Right renal pelvis (tissue), 4 donors: ENCODE measurements around the gene LRRC28. TPM values are rescaled to one million over a fixed set of nuclear protein-coding genes. Genes with fewer than 3 reads are reported as not detected.

Experiments used
- DNase-seq, 4 donors: peaks; one replicate each; pipeline ENCODE4 v3.0.0-alpha.2; 2013; ENCODE audit warnings: low read depth in 4 of 4, low spot score in 3 of 4, missing footprints in 1 of 4
- polyA plus RNA-seq, 4 donors: library from polyadenylated mRNA; unstranded; fragments of 120-200 nt; gene quantifications; one replicate each; pipeline ENCODE4 v1.2.1, GENCODE V29; 2013; ENCODE audit not compliant: insufficient read length in 4 of 4

Gene LRRC28
- polyA plus RNA-seq, 4 donors: 34.5 to 41.2 (median 38.4) TPM

DNA sequence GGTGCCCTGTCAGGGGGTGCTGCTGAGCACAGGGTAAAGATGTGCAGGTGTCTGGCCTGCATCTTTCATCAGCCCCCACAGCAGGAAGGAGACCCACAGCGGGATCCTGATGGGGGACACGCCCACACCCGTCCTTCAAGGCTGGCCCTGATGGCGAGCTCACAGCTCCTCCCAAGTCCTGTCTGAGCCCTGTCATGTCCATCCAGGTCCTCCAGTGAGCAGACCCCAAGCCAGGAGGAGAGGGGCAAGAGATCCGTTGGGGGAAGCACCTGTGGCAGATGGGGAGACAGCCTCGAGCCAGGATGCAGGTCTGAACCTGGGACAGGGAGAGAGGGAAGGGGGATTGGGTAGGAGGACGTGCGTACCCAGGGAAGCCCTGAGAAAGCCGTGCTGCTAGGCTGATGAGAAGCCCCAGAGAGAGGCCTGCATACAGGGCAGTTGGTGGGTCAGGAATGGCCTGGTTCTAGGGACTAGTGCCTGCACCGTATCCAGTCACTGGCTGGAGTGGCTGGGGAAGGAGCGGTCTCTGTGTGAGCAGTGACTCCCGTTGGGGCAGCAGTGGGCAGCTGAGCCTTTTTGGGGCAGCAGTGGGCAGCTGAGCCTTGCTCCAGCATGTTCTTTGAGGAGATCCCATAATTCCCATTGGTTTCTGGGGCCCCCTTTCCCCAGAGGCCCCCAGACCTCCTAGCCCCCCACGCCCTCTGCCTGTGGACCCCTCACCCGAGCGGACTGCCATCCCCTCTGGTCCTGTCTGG is 181.2 kb downstream of the LRRC28 start:
- DNase-seq: no peak

DNA sequence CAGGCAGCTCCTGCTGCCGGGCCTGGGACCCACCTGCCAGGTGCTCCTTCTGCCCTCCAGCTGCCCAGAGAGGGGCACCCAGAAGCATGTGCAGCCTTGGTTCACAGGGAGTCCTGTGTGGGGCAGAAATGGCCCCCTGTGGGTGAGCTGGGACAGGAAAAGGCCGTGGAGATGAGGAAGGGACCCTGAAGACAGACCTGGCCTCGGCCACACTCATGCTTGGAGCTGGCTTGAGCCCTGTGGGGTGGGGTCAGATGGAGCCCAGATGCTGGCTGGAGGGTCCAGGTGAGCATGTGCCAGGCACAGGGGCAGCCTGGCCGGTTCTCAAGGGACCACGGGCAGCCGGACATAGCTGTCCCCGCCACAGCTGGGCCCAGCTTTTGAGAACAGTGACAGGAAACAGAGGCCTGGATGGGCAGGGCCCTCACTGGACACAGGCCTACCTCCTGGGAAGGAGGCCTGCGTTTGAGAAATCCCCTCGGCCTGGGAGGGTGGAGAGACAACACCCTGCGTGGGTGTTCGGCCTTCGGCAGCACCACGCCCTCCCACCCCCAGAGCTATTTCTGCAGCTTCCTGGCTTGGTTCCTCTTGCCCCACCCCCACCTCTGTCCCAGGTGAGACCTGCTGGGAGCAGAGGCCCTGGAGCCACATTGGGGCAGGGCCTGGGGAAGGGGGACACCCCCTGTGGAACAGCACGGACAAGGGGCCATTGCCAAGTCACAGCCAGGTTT is 181.9 kb downstream of the LRRC28 start:
- DNase-seq: no peak

DNA sequence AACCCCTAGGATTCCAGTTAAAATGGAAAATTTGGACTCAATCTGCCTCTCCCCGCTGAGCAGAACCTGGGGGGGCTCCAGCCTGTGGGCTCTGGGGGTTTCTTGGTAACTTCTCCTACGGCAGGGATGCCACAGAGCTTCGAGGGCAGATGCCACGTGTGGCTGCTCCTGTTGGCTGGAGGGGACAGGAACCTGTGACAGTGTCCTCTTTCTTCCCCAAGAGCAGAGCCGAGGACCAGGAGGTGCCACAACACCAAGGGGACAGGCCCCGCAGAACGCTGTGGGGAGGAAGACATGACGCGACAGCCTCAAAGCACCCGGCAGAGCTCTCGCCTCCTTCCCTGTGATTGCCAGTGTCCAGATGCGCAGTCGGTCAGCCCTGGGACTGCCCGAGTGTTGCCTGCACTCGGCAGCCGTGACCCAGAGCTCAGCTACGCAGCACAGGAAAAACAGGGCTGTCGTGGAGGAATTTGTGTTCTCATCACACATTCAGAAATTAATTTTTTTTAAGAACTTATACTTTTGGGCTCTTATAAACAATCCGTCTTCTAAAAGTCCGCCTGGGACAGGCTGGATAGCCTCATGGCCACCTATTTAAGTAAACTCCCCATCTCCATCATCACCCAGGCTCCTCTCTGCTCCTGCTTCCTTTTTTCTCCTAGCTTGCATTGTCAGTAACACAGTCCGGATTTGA is 182.6 kb downstream of the LRRC28 start:
- DNase-seq: no peak

DNA sequence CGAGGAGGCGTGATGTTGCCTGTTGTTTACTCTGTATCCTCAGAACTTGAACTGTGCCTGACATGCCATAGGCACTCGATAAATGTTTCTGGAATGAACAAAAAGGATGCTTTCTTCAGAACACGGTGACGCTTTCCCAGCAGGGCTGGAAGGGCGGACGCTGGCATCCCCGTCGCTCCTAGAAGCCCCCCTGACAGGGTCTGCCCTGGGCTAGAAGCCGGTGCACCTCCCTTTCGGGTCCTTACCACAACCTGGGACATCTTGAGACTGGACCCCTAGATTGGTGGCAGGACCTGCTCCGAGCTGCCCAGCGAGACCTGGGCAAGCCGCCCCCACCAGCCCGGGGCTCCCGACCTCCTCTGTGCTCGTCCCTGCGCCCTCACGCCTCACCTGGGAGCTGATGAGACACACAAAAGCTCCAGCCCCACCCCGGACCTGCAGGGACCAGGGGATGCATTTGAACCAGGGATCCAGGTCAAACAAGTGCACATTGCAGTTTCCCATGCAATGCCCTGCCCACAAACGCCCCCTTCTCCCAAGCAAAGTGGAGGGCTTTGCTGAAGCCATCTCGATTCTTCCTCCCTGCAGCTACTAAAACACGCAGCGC is 183.3 kb downstream of the LRRC28 start:
- DNase-seq: no peak

DNA sequence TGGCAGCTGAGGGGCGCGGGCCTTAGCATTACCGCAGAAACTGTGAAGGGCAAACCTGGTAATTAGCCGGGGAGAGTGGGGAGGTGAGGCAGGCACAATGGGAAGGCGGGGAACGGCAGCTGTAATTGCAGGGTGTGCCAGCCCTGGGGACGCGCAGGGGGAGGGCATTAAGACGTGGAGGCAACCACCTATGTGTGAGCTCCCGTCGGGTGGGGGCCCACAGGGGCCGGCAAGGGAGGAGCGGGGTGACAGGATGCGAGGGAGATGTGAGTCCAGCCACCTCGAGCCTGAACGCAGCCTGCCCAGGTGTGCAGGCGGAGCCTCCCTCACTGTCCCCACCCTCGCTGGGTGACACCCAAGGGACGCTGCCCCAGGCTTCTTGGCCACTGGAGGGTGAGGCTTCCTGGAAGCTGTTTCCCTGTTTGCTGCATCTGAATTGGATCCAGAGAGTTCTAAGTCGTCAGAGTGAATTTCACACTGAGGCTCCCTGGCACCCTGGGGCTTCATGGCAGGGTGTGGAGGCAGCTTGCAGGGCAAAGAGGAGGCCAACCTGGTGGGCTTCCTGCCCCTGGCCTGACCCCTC is 183.9 kb downstream of the LRRC28 start:
- no peak for DNase-seq

DNA sequence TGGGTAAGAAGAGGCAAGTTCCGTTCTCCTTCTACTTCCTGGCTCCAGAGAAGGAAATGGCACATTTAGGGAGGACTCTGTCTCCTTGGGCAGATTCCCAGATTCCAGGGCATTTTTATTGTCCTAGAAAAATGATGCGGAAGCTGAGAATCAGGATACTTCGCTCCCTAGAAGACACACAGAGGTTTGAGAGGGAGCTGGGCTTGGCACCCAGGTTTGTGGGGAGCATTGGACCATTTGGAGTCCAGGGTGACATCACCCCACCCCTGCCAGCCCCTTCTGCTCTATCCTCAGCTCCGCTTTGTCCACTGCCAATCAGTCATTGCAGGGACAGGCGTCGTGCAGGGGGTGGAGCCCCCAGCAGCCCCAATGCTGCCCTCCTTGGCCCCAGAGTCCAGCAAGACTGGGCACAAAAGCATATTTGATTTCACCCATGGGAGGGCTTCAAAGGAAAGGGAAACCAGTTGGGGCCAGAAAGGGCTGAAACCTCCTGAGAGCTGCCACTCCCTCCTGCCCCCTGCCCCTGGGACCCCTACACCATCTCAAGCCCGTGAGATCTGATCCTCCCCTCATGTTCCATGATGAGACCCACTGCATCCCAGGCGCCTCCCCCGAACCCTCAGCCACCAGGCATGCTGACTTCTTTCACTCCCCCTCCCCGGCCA is 184.7 kb downstream of the LRRC28 start:
- no peak for DNase-seq

DNA sequence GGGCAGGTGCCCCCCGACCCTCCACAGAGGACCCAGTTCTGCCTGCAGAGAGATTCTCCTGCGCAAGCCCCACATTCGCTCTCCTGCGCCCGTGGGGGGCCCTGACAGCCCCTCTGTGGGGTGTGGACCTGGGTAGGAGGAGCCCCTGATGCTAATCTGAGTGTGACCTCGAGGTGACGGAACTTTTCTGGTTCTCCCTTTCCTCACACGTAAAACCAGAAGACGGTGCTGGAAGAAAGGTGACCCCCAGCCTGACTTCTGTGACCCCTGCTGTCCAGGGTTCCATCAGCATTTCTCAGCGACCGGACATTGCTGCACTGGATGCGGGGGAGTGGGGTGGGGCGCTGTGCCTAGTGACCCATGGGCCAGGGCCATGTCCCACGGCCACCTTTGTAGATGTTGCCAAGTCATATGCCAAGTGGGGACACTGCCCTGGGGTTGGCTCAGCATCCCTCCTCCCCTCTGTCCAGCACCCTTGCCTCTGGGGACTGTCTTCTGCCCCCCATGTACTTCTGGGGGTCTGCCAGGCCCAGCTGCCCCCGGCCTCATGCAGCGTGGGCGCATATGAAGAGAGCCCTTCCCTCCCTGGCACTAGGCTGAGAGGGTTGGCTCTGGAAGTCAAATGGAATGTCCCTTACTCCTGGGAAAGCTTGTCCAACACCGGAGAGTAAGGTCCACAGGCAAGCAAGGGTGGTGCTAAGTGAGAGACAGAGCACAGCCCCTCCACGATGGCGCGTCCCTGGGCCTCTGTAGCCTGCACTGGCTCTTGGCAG is 185.4 kb downstream of the LRRC28 start:
- no peak for DNase-seq

DNA sequence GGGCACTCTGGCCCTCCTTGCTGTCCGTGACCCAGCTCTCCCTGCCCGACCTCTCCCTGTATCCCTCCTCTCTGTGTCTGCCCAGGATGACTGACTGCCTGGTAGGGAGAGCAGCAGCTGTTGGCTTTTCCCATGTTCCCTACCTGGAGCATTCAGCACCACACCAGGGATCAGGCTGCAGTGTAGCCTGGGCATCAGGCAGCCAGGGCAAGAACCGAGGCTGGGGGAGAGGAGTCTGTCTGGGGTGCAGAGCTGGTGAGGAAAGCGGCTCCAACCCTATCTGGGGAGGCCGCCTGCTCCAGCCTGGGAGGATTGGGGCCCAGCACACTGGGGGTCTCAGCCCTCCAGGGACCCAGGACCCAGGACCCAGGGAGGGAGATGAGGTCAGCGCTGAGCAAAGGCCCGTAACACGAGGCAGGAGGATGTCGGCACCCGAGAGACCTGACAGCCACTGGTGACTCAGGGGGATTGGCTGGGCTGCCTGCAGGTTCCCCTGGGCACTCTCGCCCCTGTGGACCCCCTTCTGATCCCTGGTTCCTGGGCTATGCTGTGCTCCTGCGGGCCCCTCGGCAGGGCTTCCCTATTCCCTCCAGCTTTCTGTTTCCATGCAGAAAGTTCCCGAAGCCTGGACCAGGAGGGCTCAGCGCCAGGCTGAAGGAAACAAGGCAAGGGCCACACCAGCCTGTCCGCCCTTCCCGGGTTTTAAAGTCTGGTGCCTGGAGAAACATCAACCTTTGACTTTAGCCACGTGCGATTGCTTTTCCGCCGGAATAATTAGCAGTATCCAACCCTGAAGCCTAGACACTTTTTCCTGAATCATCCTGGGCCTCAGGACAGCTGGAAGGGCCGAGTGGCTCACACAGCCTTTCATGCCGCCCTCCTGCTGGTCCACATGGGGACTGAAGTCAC is 186.3 kb downstream of the LRRC28 start:
- no peak for DNase-seq

DNA sequence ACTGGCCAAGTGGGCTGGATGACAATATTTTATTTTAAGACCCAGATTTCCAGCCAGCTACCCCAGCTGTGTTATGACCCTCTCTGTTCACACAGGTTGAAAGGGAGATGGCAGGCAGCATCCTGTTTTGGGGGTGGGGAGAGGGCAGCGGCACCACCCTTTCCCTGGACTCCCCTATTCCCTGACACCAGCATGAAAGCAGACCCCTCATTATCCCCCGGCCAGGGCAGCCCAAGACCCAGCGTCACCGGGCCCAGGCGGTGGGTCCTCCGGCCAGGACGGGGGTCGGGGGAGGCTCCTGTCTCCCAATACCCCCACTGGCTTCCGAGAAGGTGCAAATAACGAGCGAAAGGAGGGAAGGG is 186.9 kb downstream of the LRRC28 start:
- DNase-seq: no peak

DNA sequence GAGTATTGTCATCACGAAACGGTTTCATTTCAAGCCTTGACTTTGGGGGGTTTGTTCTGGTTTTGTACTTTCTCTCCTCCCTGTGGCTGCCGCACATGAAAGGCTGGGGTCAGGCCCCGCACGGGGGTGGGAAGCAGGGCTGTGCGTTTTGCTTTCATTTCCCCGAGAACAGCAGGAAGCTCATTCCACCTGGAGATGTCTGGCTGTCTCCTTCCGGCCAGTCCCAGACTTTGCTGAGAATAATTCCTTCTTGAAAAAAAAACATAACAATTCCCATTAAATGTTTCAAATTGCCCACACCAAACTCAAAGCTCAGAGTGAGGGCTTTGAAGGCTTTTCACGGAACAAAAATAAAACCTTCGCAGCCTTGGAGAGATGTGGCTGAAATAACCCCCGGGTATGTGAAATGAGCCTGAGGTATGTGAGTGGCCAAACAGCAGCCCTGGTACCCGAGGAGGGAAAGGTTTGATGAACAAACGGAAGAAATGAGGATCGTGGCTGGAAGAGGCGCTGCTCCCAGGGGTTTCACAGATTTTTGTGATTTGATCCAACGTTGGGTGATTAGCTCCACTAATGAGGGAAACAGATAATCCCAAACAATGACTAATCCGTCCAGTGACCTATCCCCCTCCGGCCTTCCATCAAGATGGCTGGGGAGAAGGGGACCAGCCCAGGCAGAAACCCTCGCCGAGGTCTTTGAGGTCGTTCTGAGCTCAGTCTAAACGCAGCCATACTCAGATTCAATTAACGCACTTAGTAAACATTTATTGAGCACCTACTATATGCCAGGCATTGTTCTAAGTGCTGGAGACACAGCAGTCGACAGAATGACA is 187.6 kb downstream of the LRRC28 start:
- DNase-seq: no peak

DNA sequence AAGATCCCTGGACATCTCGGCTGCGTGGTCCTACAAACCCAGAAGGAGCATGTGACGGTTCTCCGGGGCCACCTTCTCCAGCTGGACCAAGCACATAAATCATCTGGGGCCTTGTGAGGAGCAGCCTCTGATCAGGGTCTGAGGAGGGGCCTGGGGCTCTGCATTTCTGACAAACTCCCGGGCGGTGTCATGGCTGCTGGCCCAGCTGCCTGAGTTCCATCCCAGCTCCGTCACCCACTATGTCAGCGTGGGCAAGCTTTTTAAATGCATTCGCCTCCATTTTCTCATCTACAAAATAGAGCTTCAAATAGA is 188.2 kb downstream of the LRRC28 start:
- DNase-seq: no peak

DNA sequence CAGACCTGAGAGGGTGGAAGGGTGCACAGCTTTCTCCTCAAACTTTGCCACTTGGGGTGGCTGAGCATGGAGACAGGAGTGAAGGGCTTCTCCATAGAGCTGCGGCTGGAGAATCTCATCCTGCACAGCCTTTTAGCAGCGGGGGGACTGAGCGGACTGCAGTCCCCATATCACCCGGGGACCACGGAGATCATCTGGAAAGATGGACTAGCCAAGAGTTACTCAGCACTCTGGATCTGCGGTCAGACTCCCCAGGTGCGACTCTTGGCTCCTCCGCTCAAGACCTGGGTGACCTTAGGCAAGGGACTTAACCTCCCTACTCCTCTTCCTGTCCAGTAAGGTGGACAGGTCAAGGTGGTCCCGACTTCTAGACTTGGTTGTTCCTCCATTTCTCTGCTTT is 188.7 kb downstream of the LRRC28 start:
- no peak for DNase-seq

Other genes with a start within 250 kb of the LRRC28 start
- gene PGPEP1L, start 243.7 kb upstream of the LRRC28 start, polyA plus RNA-seq: under 1 TPM; 0.29 to 0.41 (median 0.31) TPM
- 1 to 10 TPM; 1.7 to 2.2 (median 2.0) TPM for gene SYNM, start 146.4 kb upstream of the LRRC28 start, polyA plus RNA-seq
- gene TTC23, start 1.9 kb upstream of the LRRC28 start, polyA plus RNA-seq: 10 to 100 TPM; 27.4 to 32.6 (median 31.6) TPM